H1 (cell line): ENCODE data around the gene CLCA4. TPM values are rescaled to one million over a fixed set of nuclear protein-coding genes. Genes with fewer than 3 reads are reported as not detected.

Experiments
- CTCF ChIA-PET: fragments of 300-600 bp; sonication (Branson Sonifier 250); formaldehyde crosslinking; loops from one replicate; lab custom pipeline; 2021; ENCODE audit not compliant: partially characterized antibody; lab: Charles Lee
- POLR2A ChIA-PET: fragments of 300-600 bp; sonication (Branson Sonifier 250); formaldehyde crosslinking; loops from one replicate; lab custom pipeline; 2021; ENCODE audit warnings: inconsistent platforms; ENCODE audit not compliant: partially characterized antibody; lab: Charles Lee
- DNase-seq, 2 experiments: peaks; one replicate each; pipeline versions ENCODE4 v3.0.0 to v3.0.0-alpha.2; 2010 to 2022; ENCODE audit warnings: low spot score in 2 of 2, low read depth in 1 of 2, mixed read lengths in 1 of 2
- FAIRE-seq: peaks from 2 replicates; lab custom pipeline; 2011; peaks lifted over from hg19 to GRCh38; lab: Jason Lieb, UNC
- H2AFZ ChIP-seq: 2 replicates; pipeline ENCODE4 v1.8.1; 2012; ENCODE audit warnings: low read length, inconsistent platforms
- H2AK5ac ChIP-seq: 2 replicates; pipeline ENCODE4 v1.6.1; 2013; ENCODE audit warnings: low read depth, low read length
- H2BK120ac ChIP-seq: replicated peaks from 2 replicates; pipeline ENCODE3; 2013; ENCODE audit warnings: low read depth, low read length, inconsistent platforms
- H2BK12ac ChIP-seq: 2 replicates; pipeline ENCODE4 v1.6.1; 2013; ENCODE audit warnings: low read depth, low read length
- H2BK15ac ChIP-seq: 2 replicates; pipeline ENCODE4 v1.6.1; 2013; ENCODE audit warnings: low read length
- H2BK20ac ChIP-seq: 2 replicates; pipeline ENCODE4 v1.6.1; 2013; ENCODE audit warnings: low read length
- H2BK5ac ChIP-seq: 2 replicates; pipeline ENCODE4 v1.6.1; 2013; ENCODE audit warnings: low read depth, low read length
- H3K14ac ChIP-seq: 2 replicates; pipeline ENCODE4 v1.6.1; 2013; ENCODE audit warnings: inconsistent platforms; ENCODE audit not compliant: insufficient read length
- H3K18ac ChIP-seq: 2 replicates; pipeline ENCODE4 v1.6.1; 2013; ENCODE audit warnings: low read length; ENCODE audit errors: extremely low read depth
- H3K23ac ChIP-seq: 2 replicates; pipeline ENCODE4 v1.6.1; 2013; ENCODE audit warnings: inconsistent platforms; ENCODE audit not compliant: insufficient read length
- H3K23me2 ChIP-seq: 2 replicates; pipeline ENCODE4 v1.6.1; 2013; ENCODE audit warnings: low read depth, low read length
- H3K27ac ChIP-seq: 2 replicates; pipeline ENCODE4 v1.6.1; 2011; ENCODE audit warnings: low read depth, low read length, inconsistent platforms
- H3K27me3 ChIP-seq, 4 experiments: replicated peaks in 1 of 4; 1 replicate in 1 of 4; 2 replicates in 3 of 4; pipeline versions ENCODE4 v1.6.1 to v1.8.1; 2011 to 2013; ENCODE audit warnings: low read length in 3 of 4, mild to moderate bottlenecking in 3 of 4, inconsistent platforms in 2 of 4, mixed read lengths in 2 of 4, moderate library complexity in 1 of 4; ENCODE audit not compliant: control insufficient read depth in 3 of 4, insufficient read depth in 3 of 4; ENCODE audit errors: extremely low read depth in 1 of 4
- H3K36me3 ChIP-seq, 4 experiments: 2 replicates each; pipeline versions ENCODE4 v1.6.1 to v1.8.1; 2011 to 2013; ENCODE audit warnings: mild to moderate bottlenecking in 4 of 4, low read length in 3 of 4, moderate library complexity in 2 of 4, control low read depth in 1 of 4, inconsistent platforms in 1 of 4; ENCODE audit not compliant: insufficient read depth in 4 of 4, control insufficient read depth in 2 of 4
- H3K4ac ChIP-seq: replicated peaks from 2 replicates; pipeline ENCODE3; 2013; ENCODE audit warnings: low read length, low read depth, mixed read lengths, inconsistent platforms; ENCODE audit not compliant: insufficient read length
- H3K4me1 ChIP-seq, 4 experiments: replicated peaks in 1 of 4; 1 replicate in 1 of 4; 2 replicates in 3 of 4; pipeline versions ENCODE4 v1.6.1 to v1.8.1; 2011 to 2013; ENCODE audit warnings: low read length in 3 of 4, inconsistent platforms in 2 of 4, mixed read lengths in 1 of 4; ENCODE audit not compliant: insufficient read depth in 4 of 4, control insufficient read depth in 3 of 4
- H3K4me2 ChIP-seq, 2 experiments: 2 replicates each; pipeline versions ENCODE4 v1.6.1 to v1.8.1; 2011 to 2013; ENCODE audit warnings: low read depth in 2 of 2, low read length in 2 of 2, control low read depth in 1 of 2, inconsistent platforms in 1 of 2, mild to moderate bottlenecking in 1 of 2; ENCODE audit not compliant: insufficient read depth in 1 of 2
- H3K4me3 ChIP-seq, 4 experiments: fragments of 200-600, 300-600 bp in 1 of 4; sonication (generic), shearing (Covaris generic), sonication (Bioruptor Twin) in 1 of 4; 2 replicates each; pipeline versions ENCODE4 v1.5.1 to v1.8.1; 2011 to 2016; ENCODE audit warnings: low read length in 4 of 4, low read depth in 3 of 4, control low read depth in 2 of 4, inconsistent platforms in 2 of 4, mild to moderate bottlenecking in 2 of 4, mixed read lengths in 1 of 4, moderate library complexity in 1 of 4; ENCODE audit not compliant: insufficient read depth in 2 of 4; ENCODE audit errors: extremely low read depth in 1 of 4
- H3K56ac ChIP-seq: replicated peaks from 2 replicates; pipeline ENCODE3; 2013; ENCODE audit warnings: low read depth, mild to moderate bottlenecking, mixed read lengths, low read length, inconsistent platforms; ENCODE audit not compliant: insufficient read length
- H3K79me1 ChIP-seq: 2 replicates; pipeline ENCODE4 v1.6.1; 2013; ENCODE audit warnings: low read depth, low read length, control low read depth
- H3K79me2 ChIP-seq, 2 experiments: 2 replicates each; pipeline versions ENCODE4 v1.6.1 to v1.8.1; 2012 to 2013; ENCODE audit warnings: low read length in 2 of 2, mild to moderate bottlenecking in 2 of 2, inconsistent platforms in 1 of 2; ENCODE audit not compliant: insufficient read depth in 2 of 2, control insufficient read depth in 1 of 2
- H3K9ac ChIP-seq, 4 experiments: replicated peaks in 1 of 4; 1 replicate in 1 of 4; 2 replicates in 3 of 4; pipeline versions ENCODE4 v1.6.1 to v1.8.1; 2011 to 2013; ENCODE audit warnings: low read depth in 3 of 4, low read length in 3 of 4, control low read depth in 2 of 4, mild to moderate bottlenecking in 2 of 4, moderate library complexity in 2 of 4, inconsistent platforms in 1 of 4; ENCODE audit errors: extremely low read depth in 1 of 4
- H3K9me3 ChIP-seq, 2 experiments: 2 replicates each; pipeline versions ENCODE4 v1.6.1 to v1.8.1; 2012 to 2013; ENCODE audit warnings: mild to moderate bottlenecking in 2 of 2, moderate library complexity in 2 of 2, control low read depth in 1 of 2, inconsistent platforms in 1 of 2, low read depth in 1 of 2, low read length in 1 of 2, mixed read lengths in 1 of 2; ENCODE audit not compliant: insufficient read depth in 2 of 2
- H4K20me1 ChIP-seq, 2 experiments: replicated peaks in 1 of 2; 2 replicates each; pipeline versions ENCODE3 to v1.8.1; 2011 to 2013; ENCODE audit warnings: inconsistent platforms in 2 of 2, low read length in 2 of 2, mild to moderate bottlenecking in 1 of 2; ENCODE audit not compliant: insufficient read depth in 2 of 2, control insufficient read depth in 1 of 2
- H4K5ac ChIP-seq: 2 replicates; pipeline ENCODE4 v1.6.1; 2013; ENCODE audit warnings: low read length, low read depth, mixed read lengths, inconsistent platforms; ENCODE audit not compliant: insufficient read length
- H4K8ac ChIP-seq: 2 replicates; pipeline ENCODE4 v1.8.0; 2013; ENCODE audit warnings: mild to moderate bottlenecking, moderate library complexity, low read length, inconsistent platforms; ENCODE audit not compliant: insufficient read depth; ENCODE audit errors: extremely low read depth
- H4K91ac ChIP-seq: replicated peaks from 2 replicates; pipeline ENCODE3; 2013; ENCODE audit warnings: low read length, mixed read lengths, inconsistent platforms; ENCODE audit not compliant: insufficient read length
- BCL11A ChIP-seq, 2 experiments: IDR thresholded peaks; one replicate each; pipeline ENCODE4 v1.6.1; 2011; ENCODE audit warnings: low read depth in 2 of 2, low read length in 2 of 2, mild to moderate bottlenecking in 2 of 2
- BRCA1 ChIP-seq: IDR thresholded peaks from 2 replicates; pipeline ENCODE4 v1.6.1; 2012; ENCODE audit warnings: low read depth, low read length, improper control_type of control experiment
- GABPA ChIP-seq: IDR thresholded peaks from 2 replicates; pipeline ENCODE4 v1.6.1; 2011; ENCODE audit warnings: mild to moderate bottlenecking, low read length, moderate library complexity, borderline replicate concordance; ENCODE audit not compliant: insufficient read depth
- GTF2F1 ChIP-seq: IDR thresholded peaks from 2 replicates; pipeline ENCODE4 v1.6.1; 2012; ENCODE audit warnings: low read depth, low read length, improper control_type of control experiment, borderline replicate concordance
- JUND ChIP-seq: IDR thresholded peaks from 2 replicates; pipeline ENCODE4 v1.6.1; 2011; ENCODE audit warnings: mild to moderate bottlenecking, improper control_type of control experiment, low read length
- KDM5A ChIP-seq: fragments of 200-600 bp; IDR thresholded peaks from 2 replicates; pipeline ENCODE4 v1.7.1; 2012; ENCODE audit warnings: mild to moderate bottlenecking, low read length, inconsistent platforms, mixed read lengths
- MAFK ChIP-seq: IDR thresholded peaks from 2 replicates; pipeline ENCODE4 v1.6.1; 2012; ENCODE audit warnings: low read depth, mild to moderate bottlenecking, improper control_type of control experiment, low read length
- POU5F1 ChIP-seq: IDR thresholded peaks from 2 replicates; pipeline ENCODE4 v1.6.1; 2011; ENCODE audit warnings: low read depth, mild to moderate bottlenecking, low read length, moderate library complexity
- SIN3A ChIP-seq, 2 experiments: IDR thresholded peaks in 1 of 2; conservative IDR thresholded peaks in 1 of 2; 2 replicates each; pipeline ENCODE4 v1.6.1; 2011 to 2012; ENCODE audit warnings: low read length in 2 of 2, improper control_type of control experiment in 1 of 2, low read depth in 1 of 2, mild to moderate bottlenecking in 1 of 2
- SUZ12 ChIP-seq: fragments of 200-600 bp; sonication (generic); IDR thresholded peaks from 2 replicates; pipeline ENCODE4 v1.6.1; 2012; ENCODE audit warnings: mild to moderate bottlenecking, inconsistent platforms, low read length, moderate library complexity, mixed read lengths
- TBP ChIP-seq: IDR thresholded peaks from 2 replicates; pipeline ENCODE4 v1.6.1; 2011; ENCODE audit warnings: low read depth, low read length, improper control_type of control experiment
- WGBS, 2 experiments: shearing (Covaris generic) in 1 of 2; methylation state at CpG; one replicate each; pipeline versions ENCODE4 v1.1.6 to v1.1.7; 2013 to 2015; ENCODE audit warnings: low lambda C conversion rate in 2 of 2, mixed read lengths in 2 of 2, inconsistent platforms in 1 of 2, low coverage in 1 of 2, missing lambda C conversion rate in 1 of 2; ENCODE audit not compliant: insufficient replicate concordance in 2 of 2, insufficient coverage in 1 of 2, insufficient read length in 1 of 2; ENCODE audit errors: extremely low coverage in 1 of 2, missing lambda C conversion rate in 1 of 2; 5-methylcytosine and 5-hydroxymethylcytosine counted together
- polyA plus RNA-seq, 7 experiments: library from polyadenylated mRNA; depleted of rRNA in 3 of 7; stranded (reverse) in 5 of 7; unstranded in 2 of 7; fragments of >200 nt in 5 of 7; fragments of 200-250 nt in 2 of 7; gene quantifications; 1 replicate in 5 of 7; 2 replicates in 1 of 7; 4 replicates in 1 of 7; pipeline versions ENCODE4 v1.2.1 to v1.2.3, GENCODE V29; 2011 to 2013; ENCODE audit warnings: missing spikeins in 2 of 7, mixed read lengths in 2 of 7
- total RNA-seq: library from RNA; stranded (reverse); fragmentation: NEBNext Ultra II Directional; extraction: Animal tissue kit (Norgen Biotek cat#: 25700); gene quantifications from 2 replicates; pipeline ENCODE4 v1.2.1, GENCODE V29; 2021
- TF ChIP-seq, protein P1 (sequence below): IDR thresholded peaks from 2 replicates; pipeline ENCODE4 v1.6.1; 2012; ENCODE audit warnings: inconsistent platforms

The CLCA4 gene
- total and polyA plus RNA-seq, 2 of the 8 experiments (the other 6 are each of a cell fraction or from before 2014, with no cell fraction given), result not detected

DNA sequence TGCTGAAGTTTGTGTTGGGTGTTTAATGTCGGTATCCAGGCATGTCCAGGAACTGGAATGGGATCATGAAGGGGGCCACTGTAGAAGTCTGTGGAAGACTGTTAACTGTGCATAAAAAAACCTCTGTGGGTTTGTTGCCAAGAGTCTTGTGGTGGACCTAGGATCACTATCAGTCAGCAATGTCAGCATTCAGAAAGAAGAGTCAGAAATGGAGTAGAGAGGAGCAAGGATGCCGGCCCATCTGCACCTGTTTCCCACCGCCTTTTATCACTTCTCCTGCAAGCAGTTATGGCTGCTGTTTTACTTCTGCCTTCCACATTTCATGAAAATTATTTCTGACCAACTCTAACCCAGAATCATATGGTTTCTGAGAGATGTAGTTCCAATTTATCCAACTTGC lies 36.7 kb downstream of the CLCA4 start:
- Histone ChIP-seq H4K5ac (no peak overlapping the region), H2BK12ac (no peak overlapping the region), H2BK20ac (no peak overlapping the region), H4K20me1 (no peaks in the 10 kb centered on the region), H2BK15ac (no peak overlapping the region), H3K9ac (no peak overlapping the region), H2BK5ac (no peak overlapping the region), H4K8ac (no peak overlapping the region), H2AK5ac (no peak overlapping the region), H3K56ac (no peak overlapping the region), H3K23me2 (no peaks in the 10 kb centered on the region; the same call in 1 of the 2 replicates), H3K14ac (no peak overlapping the region), H3K4me1 (no peaks in the 10 kb centered on the region), H3K9me3 (no peaks in the 10 kb centered on the region), H3K27ac (no peak overlapping the region), H3K27me3 (no peaks in the 10 kb centered on the region), H3K4me2 (no peak overlapping the region), H4K91ac (no peak overlapping the region), H3K79me2 (no peaks in the 10 kb centered on the region), H3K23ac (no peak overlapping the region), H3K79me1 (no peaks in the 10 kb centered on the region), H3K4ac (no peak overlapping the region), H3K18ac (no peak overlapping the region), H2BK120ac (no peak overlapping the region), H3K36me3 (no peaks in the 10 kb centered on the region), H3K4me3 (no peak overlapping the region), H2AFZ (no peak overlapping the region)
- ChIA-PET POLR2A (no interaction called here), CTCF (interaction anchor here (0.7 kb wide), 1 partner anchor 81 kb away, joined by 3 read pairs; no protein-coding TSS in a partner anchor)
- WGBS, 2 experiments, result 93% methylated on average over 3 of the region's 3 CpGs; no CpG with 5 or more reads in 1 of the 2 experiments
- TF ChIP-seq JUND (no peak), BCL11A (IDR thresholded peaks at IDR 0.05; ENCODE audit: low read depth in 2 of 2, low read length in 2 of 2) (no peak), GTF2F1 (no peak), KDM5A (no peak), TBP (no peak), POU5F1 (no peak), GABPA (no peak), SIN3A (conservative IDR thresholded peaks at IDR 0.05 in 1 of 2, IDR thresholded peaks at IDR 0.05 in 1 of 2; ENCODE audit: low read depth in 1 of 2, low read length in 2 of 2) (no peak), MAFK (no peak), SUZ12 (no peak), BRCA1 (no peak)
- TF ChIP-seq, protein P1, sequence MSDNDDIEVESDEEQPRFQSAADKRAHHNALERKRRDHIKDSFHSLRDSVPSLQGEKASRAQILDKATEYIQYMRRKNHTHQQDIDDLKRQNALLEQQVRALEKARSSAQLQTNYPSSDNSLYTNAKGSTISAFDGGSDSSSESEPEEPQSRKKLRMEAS, result no peak
- FAIRE-seq, result no peak
- no peak for DNase-seq
